ENCODE results near the gene KAT8.
"Not testable (repeated sequence)": the region's sequence is repeated elsewhere in the genome, so short reads cannot be mapped to it uniquely, and the experiment has no call there.

KAT8 gene

GRCh38 chr16:31143694-31144148, 26.3 kb downstream of the KAT8 start:
- ChIA-PET CTCF (interaction anchor here (1.0 to 8.5 kb wide), 8 partner anchors 13 to 119 kb away, joined by 3 to 123 read pairs (median 8); partner anchors contain the start of genes KAT8, ZNF646 and ZNF668), POLR2A (interaction anchor here (2.6 kb wide), 1 partner anchor 14 kb away, joined by 22 read pairs; no protein-coding TSS in a partner anchor)
- DNase-seq: no peak
- Histone ChIP-seq H3K27me3 (replicated peaks in 2 of 5; ENCODE audit: control insufficient read depth in 4 of 5, insufficient read depth in 5 of 5, low read length in 4 of 5) (no peaks in the 10 kb centered on the region), H3K9me3 (ENCODE audit: control extremely low read depth in 1 of 5, control insufficient read depth in 4 of 5, insufficient read depth in 2 of 5, low read depth in 1 of 5, low read length in 4 of 5) (no peaks in the 10 kb centered on the region), H3K36me3 (ENCODE audit: control insufficient read depth in 4 of 4, insufficient read depth in 4 of 4, low read length in 3 of 4) (no peaks in the 10 kb centered on the region), H3K4me1 (ENCODE audit: control extremely low read depth in 1 of 4, control insufficient read depth in 4 of 4, insufficient read depth in 4 of 4, low read length in 3 of 4) (peaks cover 0 to 19% (median 17%) of the 10 kb centered on the region in 4 experiments), H3K27ac (ENCODE audit: insufficient read depth in 1 of 2, low read depth in 1 of 2, low read length in 2 of 2, poor library complexity in 1 of 2, severe bottlenecking in 2 of 2) (no peak overlapping the region), H3K4me3 (ENCODE audit: control insufficient read depth in 1 of 7, extremely low read depth in 1 of 7, insufficient read depth in 4 of 7, low read depth in 2 of 7, low read length in 6 of 7) (no peak overlapping the region)
- 100% methylated on average over 6 of the region's 8 CpGs for WGBS (ENCODE audit: insufficient coverage)

- H3K27me3 ChIP-seq (replicated peaks in 2 of 5; ENCODE audit: control insufficient read depth in 4 of 5, insufficient read depth in 5 of 5, low read length in 4 of 5); H3K4me3 ChIP-seq (ENCODE audit: control insufficient read depth in 1 of 7, extremely low read depth in 1 of 7, insufficient read depth in 4 of 7, low read depth in 2 of 7, low read length in 6 of 7); H3K36me3 ChIP-seq (ENCODE audit: control insufficient read depth in 4 of 4, insufficient read depth in 4 of 4, low read length in 3 of 4); DNase-seq; POLR2A ChIA-PET; H3K27ac ChIP-seq (ENCODE audit: insufficient read depth in 1 of 2, low read depth in 1 of 2, low read length in 2 of 2, poor library complexity in 1 of 2, severe bottlenecking in 2 of 2); H3K9me3 ChIP-seq (ENCODE audit: control extremely low read depth in 1 of 5, control insufficient read depth in 4 of 5, insufficient read depth in 2 of 5, low read depth in 1 of 5, low read length in 4 of 5): not testable (repeated sequence)
- CTCF ChIA-PET: interaction anchor here (1.0 to 8.5 kb wide), 5 partner anchors 12 to 44 kb away, joined by 3 to 123 read pairs (median 5); partner anchors contain the start of gene KAT8
- WGBS (ENCODE audit: insufficient coverage): 100% methylated on average over 2 of the region's 7 CpGs
- peaks cover 0 to 22% (median 19%) of the 10 kb centered on the region in 4 experiments for H3K4me1 ChIP-seq (ENCODE audit: control extremely low read depth in 1 of 4, control insufficient read depth in 4 of 4, insufficient read depth in 4 of 4, low read length in 3 of 4)
These were observed 27.0 kb downstream of the KAT8 start for GRCh38 chr16:31144418-31144817.

GRCh38 chr16:31145398-31145990, 28.0 kb downstream of the KAT8 start:
- H3K4me3 ChIP-seq (ENCODE audit: control insufficient read depth in 1 of 7, extremely low read depth in 1 of 7, insufficient read depth in 4 of 7, low read depth in 2 of 7, low read length in 6 of 7): no peak overlapping the region
- ChIA-PET POLR2A (no interaction called here), CTCF (interaction anchor here (0.6 to 8.5 kb wide), 10 partner anchors 8 to 122 kb away, joined by 3 to 123 read pairs (median 3); no protein-coding TSS in a partner anchor)
- no peak overlapping the region for H3K27ac ChIP-seq (ENCODE audit: insufficient read depth in 1 of 2, low read depth in 1 of 2, low read length in 2 of 2, poor library complexity in 1 of 2, severe bottlenecking in 2 of 2)
- DNase-seq: no peak
- peaks cover 0 to 32% (median 28%) of the 10 kb centered on the region in 4 experiments for H3K4me1 ChIP-seq (ENCODE audit: control extremely low read depth in 1 of 4, control insufficient read depth in 4 of 4, insufficient read depth in 4 of 4, low read length in 3 of 4)
- 92% methylated on average over 7 of the region's 12 CpGs for WGBS (ENCODE audit: insufficient coverage)
- no peaks in the 10 kb centered on the region for H3K27me3 ChIP-seq (replicated peaks in 2 of 5; ENCODE audit: control insufficient read depth in 4 of 5, insufficient read depth in 5 of 5, low read length in 4 of 5)
- no peaks in the 10 kb centered on the region for H3K9me3 ChIP-seq (ENCODE audit: control extremely low read depth in 1 of 5, control insufficient read depth in 4 of 5, insufficient read depth in 2 of 5, low read depth in 1 of 5, low read length in 4 of 5)
- no peaks in the 10 kb centered on the region for H3K36me3 ChIP-seq (ENCODE audit: control insufficient read depth in 4 of 4, insufficient read depth in 4 of 4, low read length in 3 of 4)

GRCh38 chr16:31147574-31147973, 30.1 kb downstream of the KAT8 start:
- Histone ChIP-seq H3K4me1 (ENCODE audit: control extremely low read depth in 1 of 4, control insufficient read depth in 4 of 4, insufficient read depth in 4 of 4, low read length in 3 of 4) (peaks cover 0 to 37% (median 26%) of the 10 kb centered on the region in 4 experiments), H3K9me3 (ENCODE audit: control extremely low read depth in 1 of 5, control insufficient read depth in 4 of 5, insufficient read depth in 2 of 5, low read depth in 1 of 5, low read length in 4 of 5) (no peaks in the 10 kb centered on the region), H3K27ac (ENCODE audit: insufficient read depth in 1 of 2, low read depth in 1 of 2, low read length in 2 of 2, poor library complexity in 1 of 2, severe bottlenecking in 2 of 2) (no peak overlapping the region), H3K27me3 (replicated peaks in 2 of 5; ENCODE audit: control insufficient read depth in 4 of 5, insufficient read depth in 5 of 5, low read length in 4 of 5) (no peaks in the 10 kb centered on the region), H3K4me3 (ENCODE audit: control insufficient read depth in 1 of 7, extremely low read depth in 1 of 7, insufficient read depth in 4 of 7, low read depth in 2 of 7, low read length in 6 of 7) (no peak overlapping the region), H3K36me3 (ENCODE audit: control insufficient read depth in 4 of 4, insufficient read depth in 4 of 4, low read length in 3 of 4) (no peaks in the 10 kb centered on the region)
- no peak for DNase-seq
- ChIA-PET CTCF (interaction anchor here (1.0 kb wide), 1 partner anchor 20 kb away, joined by 3 read pairs; no protein-coding TSS in a partner anchor), POLR2A (interaction anchor here (0.6 kb wide), 1 partner anchor 13 kb away, joined by 3 read pairs; no protein-coding TSS in a partner anchor)
- 94% methylated on average over 2 of the region's 3 CpGs for WGBS (ENCODE audit: insufficient coverage)

- POLR2A ChIA-PET: no interaction called here
These were observed 30.8 kb downstream of the KAT8 start for GRCh38 chr16:31148281-31148728.

GRCh38 chr16:31148896-31149295, 31.4 kb downstream of the KAT8 start:
- no peaks in the 10 kb centered on the region for H3K9me3 ChIP-seq (ENCODE audit: control extremely low read depth in 1 of 5, control insufficient read depth in 4 of 5, insufficient read depth in 2 of 5, low read depth in 1 of 5, low read length in 4 of 5)
- peaks cover 0 to 32% (median 21%) of the 10 kb centered on the region in 4 experiments for H3K4me1 ChIP-seq (ENCODE audit: control extremely low read depth in 1 of 4, control insufficient read depth in 4 of 4, insufficient read depth in 4 of 4, low read length in 3 of 4)
- WGBS (ENCODE audit: insufficient coverage): 97% methylated on average over 24 of the region's 25 CpGs
- no peak overlapping the region for H3K4me3 ChIP-seq (ENCODE audit: control insufficient read depth in 1 of 7, extremely low read depth in 1 of 7, insufficient read depth in 4 of 7, low read depth in 2 of 7, low read length in 6 of 7)
- ChIA-PET POLR2A (no interaction called here), CTCF (interaction anchor here (1.0 to 1.2 kb wide), 2 partner anchors 9 to 13 kb away, joined by 3 read pairs; no protein-coding TSS in a partner anchor)
- DNase-seq: no peak
- no peaks in the 10 kb centered on the region for H3K36me3 ChIP-seq (ENCODE audit: control insufficient read depth in 4 of 4, insufficient read depth in 4 of 4, low read length in 3 of 4)
- no peak overlapping the region for H3K27ac ChIP-seq (ENCODE audit: insufficient read depth in 1 of 2, low read depth in 1 of 2, low read length in 2 of 2, poor library complexity in 1 of 2, severe bottlenecking in 2 of 2)
- H3K27me3 ChIP-seq (replicated peaks in 2 of 5; ENCODE audit: control insufficient read depth in 4 of 5, insufficient read depth in 5 of 5, low read length in 4 of 5): no peaks in the 10 kb centered on the region

More at GRCh38 chr16:31148281-31148728, 30.8 kb downstream of the KAT8 start:
- WGBS (ENCODE audit: insufficient coverage): 64% methylated on average over 38 of the region's 40 CpGs
- no peaks in the 10 kb centered on the region for H3K36me3 ChIP-seq (ENCODE audit: control insufficient read depth in 4 of 4, insufficient read depth in 4 of 4, low read length in 3 of 4)
- no peaks in the 10 kb centered on the region for H3K9me3 ChIP-seq (ENCODE audit: control extremely low read depth in 1 of 5, control insufficient read depth in 4 of 5, insufficient read depth in 2 of 5, low read depth in 1 of 5, low read length in 4 of 5)
- H3K27ac ChIP-seq (ENCODE audit: insufficient read depth in 1 of 2, low read depth in 1 of 2, low read length in 2 of 2, poor library complexity in 1 of 2, severe bottlenecking in 2 of 2): no peak overlapping the region
- no peak for DNase-seq
- H3K4me3 ChIP-seq (ENCODE audit: control insufficient read depth in 1 of 7, extremely low read depth in 1 of 7, insufficient read depth in 4 of 7, low read depth in 2 of 7, low read length in 6 of 7): peak overlapping the region in 1 of 7 experiments; percentile 20
- no peaks in the 10 kb centered on the region for H3K27me3 ChIP-seq (replicated peaks in 2 of 5; ENCODE audit: control insufficient read depth in 4 of 5, insufficient read depth in 5 of 5, low read length in 4 of 5)
- H3K4me1 ChIP-seq (ENCODE audit: control extremely low read depth in 1 of 4, control insufficient read depth in 4 of 4, insufficient read depth in 4 of 4, low read length in 3 of 4): peaks cover 0 to 32% (median 21%) of the 10 kb centered on the region in 4 experiments
- CTCF ChIA-PET: interaction anchor here (1.0 to 1.2 kb wide), 2 partner anchors 9 to 19 kb away, joined by 3 read pairs; no protein-coding TSS in a partner anchor

GRCh38 chr16:31149332-31149731, 31.9 kb downstream of the KAT8 start:
- Histone ChIP-seq H3K9me3 (ENCODE audit: control extremely low read depth in 1 of 5, control insufficient read depth in 4 of 5, insufficient read depth in 2 of 5, low read depth in 1 of 5, low read length in 4 of 5) (no peaks in the 10 kb centered on the region), H3K27ac (ENCODE audit: insufficient read depth in 1 of 2, low read depth in 1 of 2, low read length in 2 of 2, poor library complexity in 1 of 2, severe bottlenecking in 2 of 2) (no peak overlapping the region), H3K4me3 (ENCODE audit: control insufficient read depth in 1 of 7, extremely low read depth in 1 of 7, insufficient read depth in 4 of 7, low read depth in 2 of 7, low read length in 6 of 7) (no peak overlapping the region), H3K27me3 (replicated peaks in 2 of 5; ENCODE audit: control insufficient read depth in 4 of 5, insufficient read depth in 5 of 5, low read length in 4 of 5) (no peaks in the 10 kb centered on the region), H3K36me3 (ENCODE audit: control insufficient read depth in 4 of 4, insufficient read depth in 4 of 4, low read length in 3 of 4) (no peaks in the 10 kb centered on the region), H3K4me1 (ENCODE audit: control extremely low read depth in 1 of 4, control insufficient read depth in 4 of 4, insufficient read depth in 4 of 4, low read length in 3 of 4) (peaks cover 0 to 32% (median 21%) of the 10 kb centered on the region in 4 experiments)
- WGBS (ENCODE audit: insufficient coverage): 60% methylated on average over 1 of the region's 5 CpGs
- ChIA-PET CTCF (interaction anchor here (1.0 kb wide), 1 partner anchor 13 kb away, joined by 3 read pairs; no protein-coding TSS in a partner anchor), POLR2A (no interaction called here)
- no peak for DNase-seq

Measured in common myeloid progenitor, CD34-positive (primary cell).